GM21423 (cell line): ENCODE data around the gene ZNF426.
"Not testable (repeated sequence)": the region's sequence is repeated elsewhere in the genome, so short reads cannot be mapped to it uniquely, and the experiment has no call there.

Source experiments
- ATAC-seq: cut with Tn5 transposase; IDR thresholded peaks from one replicate; pipeline ENCODE4 v1.9.1; 2021; ENCODE audit warnings: mild to moderate bottlenecking, moderate library complexity; ENCODE audit not compliant: unreplicated experiment

Gene ZNF426

DNA sequence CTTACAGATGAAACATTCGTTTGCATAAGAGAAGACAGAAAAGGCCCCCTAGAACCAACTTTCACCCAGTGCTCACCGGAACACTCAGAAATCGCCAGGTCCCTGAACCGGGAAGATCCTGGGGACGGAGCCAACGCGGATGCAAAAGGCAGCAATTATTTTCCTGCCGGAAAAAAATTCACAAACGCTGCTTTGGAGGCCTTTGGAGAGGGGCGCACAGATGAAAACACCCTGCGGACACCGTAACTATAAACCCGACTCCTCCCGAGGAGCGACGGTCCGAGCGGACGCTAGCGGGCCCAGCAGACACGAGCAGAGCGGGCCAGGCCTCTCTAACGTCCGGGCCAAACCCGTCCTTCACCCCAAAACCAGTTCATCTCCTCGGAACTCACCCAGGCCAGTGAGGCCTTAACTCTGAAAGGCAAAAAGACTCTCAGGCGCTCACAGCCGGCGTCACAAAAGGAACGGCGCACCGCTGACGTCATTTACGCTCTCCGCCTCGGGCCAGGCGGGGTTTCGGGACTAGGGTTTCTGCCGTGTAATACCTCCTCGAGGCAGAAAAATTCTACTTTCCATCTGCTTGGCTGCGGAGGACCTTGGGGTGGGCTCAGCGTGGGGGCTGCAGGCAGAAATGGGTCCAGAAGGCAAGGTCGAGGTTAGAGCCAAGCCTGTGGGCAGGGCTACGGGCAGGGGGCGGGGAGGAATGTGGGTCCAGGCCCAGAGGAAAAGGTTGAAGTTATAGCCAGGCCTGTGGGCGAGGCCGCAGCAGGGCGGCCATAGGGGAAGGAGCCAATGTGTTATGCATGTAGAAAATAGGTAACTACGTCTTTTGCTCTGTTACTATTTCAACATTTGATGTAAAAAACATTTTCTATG, at the start of gene ZNF426:
TSS of gene ZNF426 (minus strand) at position 463 of the 876 bp plus-strand sequence. CDS start 2,413 bp downstream, outside the sequence.
- peak; percentile 63 for ATAC-seq

DNA sequence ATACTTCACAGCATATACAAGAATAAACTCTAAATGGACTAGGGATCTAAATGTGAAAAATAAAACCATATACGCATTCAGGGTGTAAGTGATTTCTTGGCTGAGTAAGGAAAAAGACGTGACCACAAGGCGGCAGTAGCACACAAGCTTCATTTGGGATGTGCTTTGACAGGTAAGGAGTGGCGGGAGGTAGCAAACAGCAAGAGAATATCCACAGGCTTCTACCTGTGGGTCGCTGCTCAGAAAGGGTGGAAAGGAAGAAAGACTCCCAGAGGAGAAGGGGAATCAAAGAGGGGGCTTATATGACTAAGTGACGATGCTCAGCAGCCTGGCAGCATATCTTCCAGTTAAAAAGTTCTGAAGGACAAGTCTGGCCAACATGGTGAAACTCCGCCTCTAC, 48.3 kb upstream of the ZNF426 start:
- no peak for ATAC-seq

DNA sequence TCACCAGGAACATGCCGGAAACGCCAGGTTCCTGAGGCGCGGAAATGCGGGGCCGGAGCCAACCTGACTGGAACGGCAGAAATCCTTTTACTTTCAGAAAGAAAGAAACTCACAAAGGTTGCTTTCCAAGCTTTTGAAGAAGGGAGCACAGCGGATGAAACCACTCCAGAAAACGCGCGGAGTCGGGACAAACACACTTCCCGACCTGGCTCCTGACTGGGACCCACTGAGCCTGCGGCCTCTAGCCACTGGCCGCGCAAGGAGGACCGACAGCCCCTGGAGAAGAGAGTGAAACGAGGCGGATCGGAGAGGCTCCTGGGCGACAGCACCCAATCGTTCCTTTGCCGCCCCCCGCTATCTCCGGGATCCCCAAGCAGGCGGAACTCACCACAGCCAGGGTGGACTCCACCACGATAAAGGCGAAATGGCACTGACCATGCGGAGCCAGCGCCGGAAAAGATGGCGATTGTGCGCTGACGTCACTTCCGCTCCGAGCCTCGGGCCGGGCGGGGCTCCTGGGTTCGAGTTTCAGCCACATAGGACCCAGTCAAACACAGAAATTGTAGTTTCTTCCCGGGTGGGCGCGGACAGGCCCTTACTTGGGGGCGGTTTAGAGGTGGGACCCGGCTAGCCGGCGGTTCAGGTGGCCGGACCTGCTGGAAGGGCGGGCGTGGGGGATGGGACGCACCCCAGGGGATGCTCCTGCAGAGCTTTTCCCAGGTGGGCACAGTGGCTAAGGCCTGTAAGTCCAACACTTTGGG, 45.8 kb upstream of the ZNF426 start, which contains the start of gene ZNF121:
TSS of gene ZNF121 (minus strand) at position 432 of the 761 bp plus-strand sequence. CDS start 16,407 bp downstream, outside the sequence.
- peak; percentile 84 for ATAC-seq

DNA sequence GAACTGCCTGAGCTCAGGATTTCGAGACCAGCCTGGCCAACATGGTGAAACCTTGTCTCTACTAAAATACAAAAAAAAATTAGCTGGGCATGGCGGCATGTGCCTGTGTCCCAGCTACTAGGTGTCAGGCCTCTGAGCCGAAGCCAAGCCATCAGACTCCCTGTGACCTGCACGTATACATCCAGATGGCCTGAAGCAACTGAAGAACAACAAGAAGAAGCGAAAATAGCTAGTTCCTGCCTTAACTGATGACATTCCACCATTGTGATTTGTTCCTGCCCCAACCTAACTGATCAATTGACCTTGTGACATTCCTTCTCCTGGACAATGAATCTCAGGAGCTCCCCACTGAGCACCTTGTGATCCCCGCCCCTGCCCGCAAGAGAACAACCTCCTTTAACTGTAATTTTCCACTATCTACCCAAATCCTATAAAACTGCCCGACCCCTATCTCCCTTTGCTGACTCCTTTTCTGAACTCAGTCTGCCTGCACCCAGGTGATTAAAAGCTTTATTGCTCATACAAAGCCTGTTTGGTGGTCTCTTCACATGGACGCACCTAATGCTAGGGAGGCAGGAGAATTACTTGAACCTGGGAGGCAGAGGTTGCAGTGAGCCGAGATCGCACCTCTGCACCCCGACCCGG, 43.8 kb upstream of the ZNF426 start:
- ATAC-seq, result not testable (repeated sequence)

DNA sequence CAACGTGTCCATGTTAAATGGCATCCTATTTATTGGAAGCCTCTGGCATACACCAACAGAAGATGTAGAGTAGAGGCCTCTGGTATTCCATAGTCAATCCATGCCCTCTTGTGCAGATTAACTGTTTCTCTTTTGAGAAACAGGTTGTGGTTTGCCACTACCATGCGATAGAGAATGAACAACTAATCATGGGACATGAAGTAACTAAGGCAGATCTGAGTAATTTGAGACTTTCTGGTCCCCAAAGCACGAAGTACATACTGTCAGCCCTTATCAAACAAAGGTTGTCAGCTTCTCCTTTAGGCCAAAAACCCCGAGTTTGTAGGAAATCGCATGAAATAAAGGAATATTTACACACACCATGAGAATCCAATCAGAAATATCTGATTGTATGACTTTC, 42.3 kb upstream of the ZNF426 start:
- no peak for ATAC-seq

DNA sequence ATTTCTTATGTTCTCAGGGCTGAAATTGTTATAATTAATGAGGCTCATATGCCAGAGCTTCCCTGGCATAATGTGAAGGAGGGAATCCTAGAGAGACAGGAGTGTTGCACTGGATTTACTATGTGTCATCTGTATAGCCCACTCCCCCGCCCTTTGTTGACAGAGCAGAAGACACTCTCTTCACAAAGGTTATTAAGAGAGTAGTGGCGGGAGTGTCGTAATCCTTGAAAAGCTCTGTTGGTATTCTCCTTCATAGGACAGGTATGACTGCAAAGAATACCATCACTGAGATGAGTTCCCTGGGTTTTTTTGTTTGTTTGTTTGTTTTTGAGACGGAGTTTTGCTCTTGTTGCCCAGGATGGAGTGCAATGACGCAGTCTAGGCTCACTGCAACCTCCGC, 31.8 kb upstream of the ZNF426 start:
- no peak for ATAC-seq

DNA sequence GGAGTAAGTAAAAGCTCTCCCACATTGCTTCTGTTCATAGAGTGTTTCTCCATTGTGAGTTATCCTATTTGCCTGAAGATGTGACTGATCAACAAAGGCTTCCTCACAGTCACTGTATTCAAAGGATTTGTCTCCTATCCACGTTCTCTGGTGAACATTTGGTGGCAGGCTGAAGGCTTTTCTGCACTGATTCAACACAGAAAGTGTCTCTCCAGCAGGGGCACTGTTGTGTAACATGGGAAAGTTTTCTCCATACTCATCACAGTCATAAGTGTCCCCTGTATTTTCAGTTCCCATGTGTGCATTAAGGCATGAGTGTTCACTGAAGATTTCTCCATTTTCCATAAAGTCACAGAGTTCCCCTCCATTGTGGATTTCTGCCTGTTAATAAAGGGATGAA, 28.3 kb upstream of the ZNF426 start:
- ATAC-seq, result no peak

DNA sequence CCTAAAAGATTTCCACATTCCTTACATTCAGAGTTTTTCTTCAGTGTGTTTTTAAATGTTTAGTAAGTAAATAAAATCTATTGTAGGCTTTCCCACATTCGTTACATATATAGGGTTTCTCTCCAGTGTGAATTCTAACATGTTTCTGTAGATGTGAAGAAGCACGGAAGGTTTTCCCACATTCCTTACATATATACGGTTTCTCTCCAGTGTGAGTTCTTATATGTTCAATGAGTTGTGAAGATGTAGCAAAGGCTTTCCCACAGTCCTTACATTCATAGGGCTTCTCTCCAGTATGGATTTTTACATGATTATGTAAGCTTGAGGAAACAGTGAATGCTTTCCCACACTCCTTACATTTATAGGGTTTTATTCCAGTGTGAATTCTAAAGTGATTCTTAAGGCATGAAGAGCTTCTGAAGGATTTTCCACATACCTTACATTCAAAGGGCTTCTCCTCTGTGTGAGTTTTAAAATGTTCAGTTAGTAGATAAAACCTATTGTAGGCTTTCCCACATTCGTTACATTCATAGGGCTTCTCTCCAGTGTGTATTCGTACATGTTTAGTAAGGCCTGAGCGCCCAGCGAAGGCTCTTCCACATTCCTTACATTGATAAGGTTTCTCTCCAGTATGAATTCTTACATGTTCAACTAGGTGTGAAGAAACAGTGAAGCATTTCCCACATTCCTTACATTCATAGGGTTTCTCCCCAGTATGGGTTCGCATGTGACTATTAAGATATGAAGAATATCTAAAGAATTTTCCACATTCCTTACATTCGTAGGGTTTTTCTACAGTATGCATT, 27.7 kb upstream of the ZNF426 start:
- ATAC-seq, result no peak

DNA sequence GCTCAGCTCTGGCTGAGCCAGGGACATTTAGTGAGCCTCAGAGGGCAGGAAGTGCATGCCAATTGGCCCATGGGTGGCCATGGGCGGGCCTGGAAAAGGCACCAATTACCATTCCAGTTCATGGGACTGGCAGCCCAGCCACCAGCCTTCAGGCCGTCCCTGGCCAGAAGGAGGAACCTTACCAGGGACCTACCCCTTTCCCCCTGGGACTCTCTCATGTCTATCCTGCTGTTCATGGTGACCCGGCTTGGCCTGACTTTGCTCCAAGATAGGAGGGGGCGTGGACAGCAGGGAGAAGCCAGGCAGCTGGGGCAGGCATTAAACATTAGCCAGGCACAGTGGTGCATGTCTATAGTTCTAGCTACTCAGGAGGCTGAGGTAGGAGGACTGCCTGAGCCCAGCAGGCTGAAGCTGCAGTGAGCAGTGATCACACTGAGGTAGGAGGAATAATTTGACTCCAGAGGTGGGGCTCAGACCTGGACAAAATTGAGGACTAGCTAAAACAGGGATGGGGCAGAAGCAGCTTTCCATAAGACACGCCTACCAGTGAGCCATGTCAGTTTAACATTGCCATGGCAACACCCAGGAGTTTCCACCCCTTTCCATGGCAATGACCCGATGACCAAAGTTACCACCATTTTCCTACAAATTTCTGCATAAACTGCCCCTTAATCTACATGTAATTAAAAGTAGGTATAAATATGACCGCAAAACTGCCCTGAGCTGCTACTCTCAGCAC, 14.3 kb upstream of the ZNF426 start:
- ATAC-seq, result no peak

DNA sequence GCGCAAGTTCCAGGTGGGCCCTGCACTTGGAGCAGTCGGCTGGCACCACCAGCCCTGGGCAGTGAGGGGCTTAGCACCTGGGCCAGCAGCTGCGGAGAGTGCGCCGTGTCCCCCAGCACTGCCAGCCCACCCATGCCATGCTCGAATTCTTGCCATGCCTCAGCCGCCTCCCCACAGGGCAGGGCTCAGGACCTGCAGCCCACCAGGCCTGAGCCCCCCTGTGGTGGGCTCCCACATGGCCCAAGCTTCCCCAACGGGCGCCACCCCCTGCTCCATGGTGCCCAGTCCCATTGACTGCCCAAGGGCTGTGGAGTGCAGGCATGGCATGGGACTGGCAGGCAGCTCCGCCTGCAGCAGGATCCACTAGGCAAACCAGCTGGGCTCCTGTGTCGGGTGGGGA, 9.4 kb upstream of the ZNF426 start:
- ATAC-seq, result no peak

DNA sequence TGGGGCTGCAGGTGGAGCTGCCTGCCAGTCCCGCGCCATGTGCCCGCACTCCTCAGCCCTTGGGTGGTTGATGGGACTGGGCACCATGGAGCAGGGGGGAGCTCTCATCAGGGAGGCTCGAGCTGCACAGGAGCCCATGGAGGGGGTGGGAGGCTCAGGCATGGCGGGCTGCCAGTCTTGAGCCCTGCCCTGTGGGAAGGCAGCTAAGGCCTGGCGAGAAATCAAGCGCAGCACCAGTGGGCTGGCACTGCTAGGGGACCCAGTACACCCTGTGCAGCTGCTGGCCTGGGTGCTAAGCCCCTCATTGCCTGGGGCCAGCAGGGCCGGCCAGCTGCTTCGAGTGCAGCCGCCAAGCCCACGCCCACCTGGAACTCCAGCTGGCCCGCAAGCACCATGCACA, 2.8 kb upstream of the ZNF426 start:
- ATAC-seq, result not testable (repeated sequence)

DNA sequence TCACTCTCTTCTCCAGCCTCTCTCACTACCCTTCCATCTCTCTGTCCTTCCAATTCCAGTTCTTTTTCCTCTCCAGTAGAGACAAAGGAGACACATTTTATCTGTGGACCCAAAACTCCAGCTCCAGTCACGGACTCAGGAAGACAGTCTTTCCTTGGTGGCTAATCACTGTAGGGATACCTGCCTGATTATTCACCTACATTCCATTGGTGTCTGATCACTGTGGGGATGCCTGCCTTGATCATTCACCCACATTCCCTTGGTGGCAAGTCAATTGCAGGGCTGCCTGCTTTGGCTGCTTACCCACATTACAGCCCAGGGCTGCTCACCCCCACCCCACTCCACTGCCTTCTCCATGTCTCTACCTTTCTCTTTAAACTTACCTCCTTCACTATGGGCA, 1.5 kb upstream of the ZNF426 start:
- ATAC-seq, result not testable (repeated sequence)

DNA sequence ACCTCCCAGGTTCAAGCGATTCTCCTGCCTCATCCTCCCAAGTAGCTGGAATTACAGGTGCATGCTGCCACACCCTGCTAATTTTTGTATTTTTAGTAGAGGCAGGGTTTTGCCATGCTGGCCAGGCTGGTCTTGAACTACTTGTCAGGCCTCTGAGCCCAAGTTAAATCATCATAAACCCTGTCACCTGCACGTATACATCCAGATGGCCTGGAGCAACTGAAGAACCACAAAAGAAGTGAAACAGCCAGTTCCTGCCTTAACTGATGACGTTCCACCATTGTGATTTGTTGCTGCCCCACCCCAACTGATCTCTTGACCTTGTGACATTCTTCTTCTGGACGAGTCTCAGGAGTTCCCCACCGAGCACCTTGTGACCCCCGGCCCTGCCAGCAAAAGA, 756 bp upstream of the ZNF426 start:
- not testable (repeated sequence) for ATAC-seq

DNA sequence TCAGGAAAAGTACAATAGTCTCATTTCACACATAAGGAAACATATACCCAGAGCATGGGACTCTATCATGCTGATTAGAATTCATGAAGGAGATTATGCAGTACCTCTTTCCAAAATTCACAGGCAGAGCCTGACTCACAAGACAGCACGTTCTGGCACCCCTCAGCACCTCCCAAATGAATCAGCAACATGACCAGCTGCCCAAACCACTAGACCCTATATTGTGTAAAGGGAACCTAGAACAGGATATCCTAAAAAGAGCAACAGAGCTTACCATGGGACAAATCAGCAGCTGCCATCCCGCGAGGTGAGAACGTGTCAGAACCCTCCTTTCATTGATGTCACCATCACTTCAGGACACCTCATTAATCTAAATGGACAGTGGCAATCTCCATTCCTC, 2.5 kb downstream of the ZNF426 start:
- no peak for ATAC-seq

DNA sequence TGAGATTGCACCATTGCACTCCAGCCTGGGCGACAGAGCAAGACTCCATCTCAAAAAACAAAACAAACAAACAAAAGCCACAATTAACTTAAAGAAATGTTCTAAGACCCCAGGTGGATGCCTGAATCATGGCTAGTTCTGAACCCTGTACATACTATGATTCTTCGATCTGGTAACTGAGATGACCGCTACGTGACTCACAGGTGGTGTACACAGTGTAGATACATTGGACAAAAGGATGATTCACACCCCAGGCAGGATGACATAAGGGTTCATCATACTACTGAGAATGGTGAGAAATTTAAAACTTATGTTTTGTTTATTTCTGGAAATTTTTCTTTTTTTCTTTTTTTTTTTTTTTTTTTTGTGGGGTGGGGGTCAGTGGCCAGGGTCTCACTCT, 6.5 kb downstream of the ZNF426 start:
- no peak for ATAC-seq

DNA sequence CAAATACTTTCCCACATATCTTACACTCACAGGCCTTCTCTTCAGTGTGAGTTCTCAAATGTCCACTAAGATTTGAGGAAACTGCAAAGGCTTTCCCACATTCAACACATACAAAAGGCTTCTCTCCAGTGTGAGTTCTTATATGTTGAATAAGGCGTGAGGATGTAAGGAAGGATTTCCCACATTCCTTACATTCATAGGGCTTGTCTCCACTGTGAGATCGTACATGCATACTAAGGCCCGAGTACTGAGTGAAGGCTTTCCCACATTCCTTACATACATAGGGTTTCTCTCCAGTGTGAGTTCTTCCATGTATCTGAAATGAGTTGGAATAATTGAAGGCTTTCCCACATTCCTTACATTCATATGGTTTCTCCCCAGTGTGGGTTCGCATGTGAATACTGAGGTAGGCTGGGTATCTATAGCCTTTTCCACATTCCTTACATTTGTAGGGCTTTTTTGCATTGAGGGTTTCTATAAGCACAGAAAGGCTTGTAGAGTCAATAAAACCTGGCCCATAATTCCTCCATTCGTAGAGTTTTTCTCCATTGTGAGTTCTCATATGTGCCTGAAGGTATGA, 9.6 kb downstream of the ZNF426 start:
- ATAC-seq, result no peak

DNA sequence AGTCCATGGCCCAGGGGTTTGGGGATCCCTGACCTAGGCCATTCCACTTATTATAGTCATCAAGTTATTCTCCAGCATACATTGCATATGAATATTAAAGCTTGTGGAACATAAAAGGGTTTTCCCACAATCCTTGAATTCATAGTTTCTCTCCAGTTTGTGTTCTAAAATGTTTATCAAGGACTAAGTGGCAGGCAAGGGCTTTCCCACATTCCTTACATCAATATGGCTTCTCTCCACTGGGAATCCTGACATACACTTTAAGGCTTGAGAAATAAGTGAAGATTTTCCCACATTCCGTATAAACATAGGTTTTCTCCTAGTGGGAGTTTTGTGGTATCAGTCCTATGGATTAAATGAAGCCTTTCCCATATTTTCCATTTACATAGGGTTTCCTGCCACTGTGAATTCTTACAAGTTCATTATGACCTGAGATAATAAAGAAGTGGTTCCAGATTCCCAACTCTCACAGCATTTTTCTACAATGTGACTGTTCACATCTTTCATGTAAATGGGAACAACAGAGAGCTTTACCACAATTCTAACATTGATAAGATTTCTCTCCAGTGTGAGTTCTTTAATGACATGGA, 14.5 kb downstream of the ZNF426 start:
- ATAC-seq, result no peak

DNA sequence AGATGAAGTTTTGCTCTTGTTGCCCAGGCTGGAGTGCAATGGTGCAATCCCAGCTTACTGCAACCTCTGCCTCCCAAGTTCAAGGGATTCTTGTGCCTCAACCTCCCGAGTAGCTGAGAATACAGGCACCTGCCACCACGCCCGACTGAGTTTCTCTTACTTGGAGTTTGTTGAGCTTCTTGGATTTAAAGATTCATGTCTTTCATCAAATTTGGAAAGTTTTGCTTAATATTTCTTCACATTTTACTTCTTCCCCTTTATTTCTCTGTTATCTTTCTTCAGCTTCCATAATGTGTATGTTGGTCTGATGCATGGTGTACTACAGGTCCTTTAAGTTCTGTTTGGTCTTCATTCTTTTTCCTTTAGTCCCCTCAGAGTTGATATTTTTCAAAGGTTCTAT, 31.2 kb downstream of the ZNF426 start:
- no peak for ATAC-seq

DNA sequence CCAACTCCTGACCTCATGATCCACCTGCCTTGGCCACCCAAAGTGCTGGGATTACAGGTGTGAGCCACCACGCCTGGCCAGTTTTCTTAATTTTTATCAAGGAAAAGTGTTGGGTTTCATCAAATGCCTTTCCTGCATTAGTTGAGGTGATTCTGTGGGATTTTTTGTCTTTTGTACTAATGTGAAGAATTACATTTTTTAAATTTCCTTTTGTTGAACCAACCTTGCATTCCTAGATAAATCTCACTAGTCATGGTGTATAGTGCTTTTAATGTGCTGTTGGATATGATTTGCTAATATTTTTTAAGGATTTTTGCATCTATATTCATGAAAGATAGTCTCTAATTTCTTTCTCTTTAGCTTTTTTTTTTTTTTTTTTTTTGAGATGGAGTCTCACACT, 37.6 kb downstream of the ZNF426 start:
- ATAC-seq, result no peak
